GM18519 (cell line): ENCODE measurements around the gene SUPT3H.

Experiments used
- ATAC-seq: cut with Tn5 transposase; IDR thresholded peaks from one replicate; pipeline ENCODE4 v1.9.1; 2021; ENCODE audit warnings: mild to moderate bottlenecking, moderate library complexity; ENCODE audit not compliant: unreplicated experiment, low FRiP score

The SUPT3H gene

GRCh38 chr6:45272626-45273025 lies 105.1 kb downstream of the SUPT3H start:
- ATAC-seq = no peak

- no peak for ATAC-seq
Observed at GRCh38 chr6:45265246-45265645, 112.5 kb downstream of the SUPT3H start.

DNA sequence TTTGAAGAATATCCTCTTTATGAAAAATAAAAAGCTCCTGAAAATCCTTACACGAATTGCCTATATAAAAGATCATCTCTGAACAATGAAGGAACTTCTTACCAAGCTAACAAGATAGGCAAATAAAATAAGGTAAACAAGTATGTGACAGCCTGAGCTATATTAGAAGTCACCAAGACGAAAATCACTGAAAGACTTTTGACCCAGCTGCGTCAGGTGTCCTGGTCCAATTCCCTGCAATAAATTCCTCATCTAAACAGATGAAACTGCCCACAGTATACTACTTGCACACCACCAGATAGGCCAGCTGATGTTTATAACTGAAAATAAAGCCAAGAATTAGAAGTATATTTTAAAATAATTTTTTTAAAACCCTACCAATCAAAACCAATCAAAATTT lies 117.0 kb downstream of the SUPT3H start:
- no peak for ATAC-seq

- ATAC-seq = no peak
Observed at GRCh38 chr6:45256697-45257695, 120.7 kb downstream of the SUPT3H start.

GRCh38 chr6:45255434-45255833 lies 122.3 kb downstream of the SUPT3H start:
- ATAC-seq = no peak

DNA sequence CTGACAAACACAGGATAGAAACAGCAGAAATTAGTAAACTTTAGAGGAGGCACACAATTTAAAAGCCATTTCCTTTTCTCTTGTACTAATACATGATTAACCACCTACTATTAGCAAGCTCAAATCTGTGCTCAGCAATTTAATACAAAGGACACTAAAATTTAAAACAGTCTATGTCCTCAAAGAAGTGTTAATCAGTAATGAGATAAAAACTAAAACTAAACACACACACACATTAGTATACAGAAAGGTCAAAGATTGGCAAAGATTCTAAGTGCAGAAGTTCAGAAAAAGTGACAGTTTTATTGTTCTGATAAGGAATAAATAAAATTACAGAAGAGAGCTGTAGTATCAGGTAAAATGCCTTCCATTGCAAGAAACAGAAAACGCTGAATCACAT lies 123.5 kb downstream of the SUPT3H start:
- no peak for ATAC-seq

GRCh38 chr6:45253453-45253852 lies 124.3 kb downstream of the SUPT3H start:
- no peak for ATAC-seq

DNA sequence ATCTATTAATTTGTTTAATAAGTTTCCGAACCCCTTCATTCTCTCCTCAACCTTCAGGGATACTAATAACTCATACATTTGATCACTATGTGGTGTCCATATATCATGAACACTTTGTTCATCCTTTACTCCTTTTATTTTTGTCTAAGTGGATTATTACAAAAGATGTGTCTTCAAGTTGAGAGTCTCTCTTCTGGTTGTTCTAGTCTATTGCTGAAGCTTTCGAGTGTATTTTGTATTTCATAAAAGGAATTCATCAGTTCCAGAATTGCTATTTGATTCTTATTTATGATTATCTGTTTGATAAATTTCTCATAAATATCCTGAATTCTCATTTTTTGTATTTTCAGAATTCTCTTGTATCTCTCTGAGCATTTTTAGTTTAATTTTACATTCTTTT lies 146.1 kb downstream of the SUPT3H start:
- no peak for ATAC-seq

GRCh38 chr6:45229416-45229815 lies 148.3 kb downstream of the SUPT3H start:
- no peak for ATAC-seq

DNA sequence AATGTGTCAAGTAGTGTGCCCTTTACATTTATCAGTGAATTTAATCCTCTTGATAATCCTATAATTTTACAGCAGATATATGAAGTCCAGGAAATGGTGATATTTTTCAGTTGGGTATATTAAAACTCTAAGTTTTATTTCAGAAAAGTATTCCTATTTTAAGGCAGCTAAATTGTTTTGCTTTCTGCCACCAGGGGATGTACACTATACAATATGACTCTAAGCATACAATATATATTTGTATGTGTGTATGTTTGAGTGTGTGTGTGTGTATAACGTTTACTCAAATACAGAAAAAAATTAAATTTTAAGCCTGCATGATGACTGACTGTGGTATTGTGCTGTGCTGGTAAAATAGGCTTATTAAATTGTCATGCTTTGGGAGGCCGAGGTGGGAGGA lies 151.7 kb downstream of the SUPT3H start:
- no peak for ATAC-seq

- no peak for ATAC-seq
Observed at GRCh38 chr6:45222380-45222779, 155.4 kb downstream of the SUPT3H start.

DNA sequence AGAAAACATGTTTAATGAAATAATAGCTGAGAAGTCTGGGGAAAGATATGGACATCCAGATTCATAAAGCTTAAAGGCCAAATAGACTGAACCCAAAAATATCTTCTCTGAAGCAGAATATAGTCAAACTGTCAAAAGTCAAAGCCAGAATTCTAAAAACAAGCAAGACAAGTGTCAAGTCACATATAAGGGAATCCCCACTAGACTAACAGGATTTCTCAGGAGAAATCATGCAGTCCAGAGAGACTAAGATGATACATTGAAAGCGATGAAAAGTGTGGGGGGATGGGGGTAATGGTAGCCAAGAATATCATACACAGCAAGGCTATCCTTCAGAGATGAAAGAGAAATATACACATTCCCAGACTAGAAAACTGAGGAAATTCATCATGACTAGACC lies 162.0 kb downstream of the SUPT3H start:
- no peak for ATAC-seq

- no peak for ATAC-seq
Observed at GRCh38 chr6:45212976-45213375, 164.8 kb downstream of the SUPT3H start.

- no peak for ATAC-seq
Observed at GRCh38 chr6:45209762-45210161, 168.0 kb downstream of the SUPT3H start.

DNA sequence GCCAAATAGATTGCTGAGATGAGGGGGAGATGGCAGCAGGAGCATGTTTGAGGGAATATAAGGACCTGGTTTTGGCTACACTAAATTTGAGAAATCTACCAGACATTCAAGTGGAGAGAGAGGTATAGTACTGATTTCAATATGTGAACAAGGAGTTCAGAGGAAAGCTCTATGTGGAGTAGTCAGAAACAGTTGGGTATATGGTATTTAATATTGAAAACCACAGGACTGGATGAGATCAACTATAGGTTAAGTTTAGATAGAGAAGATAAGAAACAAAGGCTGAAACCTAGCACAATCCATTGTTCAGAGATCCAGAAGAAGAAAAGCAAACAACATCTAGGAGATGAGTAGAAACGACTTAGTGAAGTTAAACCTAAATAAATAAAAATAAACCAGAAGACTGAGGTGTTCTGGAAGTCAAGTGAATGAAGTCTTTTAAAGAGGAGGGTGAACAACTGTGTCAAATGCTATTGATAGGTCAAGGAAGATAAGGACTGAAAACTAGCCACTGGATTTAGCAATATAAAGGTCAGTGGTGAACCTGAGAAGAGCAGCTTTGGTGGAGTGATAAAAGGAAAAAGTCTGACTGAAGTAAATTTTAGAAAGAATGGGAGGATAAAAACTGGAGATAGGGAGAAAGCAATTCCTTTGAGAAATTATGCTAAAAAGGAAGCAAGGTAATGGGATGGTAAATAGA lies 170.8 kb downstream of the SUPT3H start:
- ATAC-seq = no peak

GRCh38 chr6:45201484-45201883 lies 176.2 kb downstream of the SUPT3H start:
- no peak for ATAC-seq

- ATAC-seq = no peak
Observed at GRCh38 chr6:45200510-45200909, 177.2 kb downstream of the SUPT3H start.

DNA sequence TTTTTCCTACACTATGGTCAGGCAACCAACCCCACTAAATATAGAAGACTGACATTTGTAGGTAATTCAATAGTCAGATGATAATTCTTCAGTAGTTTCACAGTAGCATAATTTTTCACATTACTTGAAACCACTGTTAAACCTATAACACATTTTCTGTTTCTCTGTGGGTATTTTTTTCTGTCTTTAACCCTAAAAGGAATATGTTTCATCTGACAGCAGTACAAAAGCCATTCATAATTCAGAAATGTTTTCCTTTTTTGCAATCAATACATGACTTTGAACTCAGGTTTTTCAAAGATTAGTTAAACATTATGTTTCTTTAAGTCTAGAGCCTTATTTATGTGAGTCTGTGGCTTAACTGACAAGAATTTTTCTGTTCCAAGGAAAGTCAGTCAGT lies 178.2 kb downstream of the SUPT3H start:
- no peak for ATAC-seq

GRCh38 chr6:45196121-45196520 lies 181.6 kb downstream of the SUPT3H start:
- no peak for ATAC-seq

DNA sequence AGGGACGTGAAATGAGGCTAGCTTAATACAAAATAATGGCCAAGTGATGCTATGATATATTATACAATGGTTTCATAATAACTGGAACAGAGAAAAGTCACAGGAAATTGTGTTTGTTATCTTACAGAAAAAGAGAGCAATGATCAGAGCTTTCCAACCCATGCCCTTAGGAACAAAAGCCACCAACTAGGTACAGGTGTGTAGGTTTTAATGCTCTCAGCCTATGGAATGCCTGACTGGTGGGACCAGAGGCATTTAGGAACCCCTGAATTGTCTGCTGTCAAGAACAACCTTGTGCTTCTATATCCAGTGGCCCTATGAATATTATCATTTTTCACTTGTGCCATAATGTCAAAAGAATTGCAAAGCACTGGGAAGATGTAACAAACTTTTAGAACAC lies 182.6 kb downstream of the SUPT3H start:
- ATAC-seq = no peak

- ATAC-seq = no peak
Observed at GRCh38 chr6:45192556-45192955, 185.2 kb downstream of the SUPT3H start.

- no peak for ATAC-seq
Observed at GRCh38 chr6:45191414-45191813, 186.3 kb downstream of the SUPT3H start.
